DOHH2 (cell line): ENCODE measurements around the gene PCGF3.

ENCODE experiments used
- H3F3A ChIP-seq: fragments of 200-600 bp; sonication (generic), shearing (Covaris generic); 2 replicates; pipeline ENCODE4 v1.6.0; 2016; ENCODE audit warnings: antibody characterized with exemption, mild to moderate bottlenecking; ENCODE audit not compliant: control insufficient read depth, insufficient read depth
- H3K27ac ChIP-seq: fragments of 200-600 bp; sonication (generic); 2 replicates; pipeline ENCODE4 v1.5.1; 2014; ENCODE audit warnings: low read depth, mild to moderate bottlenecking, low read length, moderate library complexity
- H3K27me3 ChIP-seq: fragments of 200-600 bp; sonication (generic); 2 replicates; pipeline ENCODE4 v1.6.1; 2014; ENCODE audit warnings: mild to moderate bottlenecking, low read length, mixed read lengths; ENCODE audit not compliant: control insufficient read depth
- H3K36me3 ChIP-seq: fragments of 200-600 bp; sonication (generic); 2 replicates; pipeline ENCODE4 v1.6.1; 2014; ENCODE audit warnings: mild to moderate bottlenecking, low read length, moderate library complexity, mixed read lengths; ENCODE audit not compliant: control insufficient read depth
- H3K4me1 ChIP-seq: fragments of 200-600 bp; sonication (generic); 2 replicates; pipeline ENCODE4 v1.6.1; 2014; ENCODE audit warnings: mild to moderate bottlenecking, low read length, mixed read lengths; ENCODE audit not compliant: control insufficient read depth
- H3K4me2 ChIP-seq: fragments of 200-600 bp; sonication (generic); 2 replicates; pipeline ENCODE4 v1.6.0; 2014; ENCODE audit warnings: mild to moderate bottlenecking, low read length, moderate library complexity
- H3K4me3 ChIP-seq: fragments of 200-600 bp; sonication (generic); 2 replicates; pipeline ENCODE4 v1.5.1; 2014; ENCODE audit warnings: mild to moderate bottlenecking, low read length, mixed read lengths
- H3K79me2 ChIP-seq: fragments of 200-600 bp; sonication (generic); 2 replicates; pipeline ENCODE4 v1.6.1; 2014; ENCODE audit warnings: mild to moderate bottlenecking, low read length, mixed read lengths; ENCODE audit not compliant: control insufficient read depth
- H3K9me2 ChIP-seq: fragments of 200-600 bp; sonication (generic); replicated peaks from 2 replicates; pipeline ENCODE4 v1.6.1; 2014; ENCODE audit warnings: mild to moderate bottlenecking, low read length, mixed read lengths; ENCODE audit not compliant: control insufficient read depth
- H3K9me3 ChIP-seq: fragments of 200-600 bp; sonication (generic); 2 replicates; pipeline ENCODE4 v1.6.1; 2014; ENCODE audit warnings: antibody characterized with exemption, low read length, mixed read lengths; ENCODE audit not compliant: control insufficient read depth, insufficient read depth
- H4K20me1 ChIP-seq: fragments of 200-600 bp; sonication (generic); 2 replicates; pipeline ENCODE4 v1.6.0; 2014; ENCODE audit warnings: low read depth, mild to moderate bottlenecking, antibody characterized with exemption, low read length, moderate library complexity; ENCODE audit not compliant: control insufficient read depth, insufficient read depth
- EZH2phosphoT487 ChIP-seq: fragments of 200-600 bp; sonication (generic); IDR thresholded peaks from 2 replicates; pipeline ENCODE4 v1.6.1; 2017; ENCODE audit warnings: borderline replicate concordance, mild to moderate bottlenecking, antibody characterized with exemption, low read length, moderate library complexity, mixed read lengths
- TF ChIP-seq, protein P1 (sequence below): fragments of 200-600 bp; sonication (generic); IDR thresholded peaks from one replicate; pipeline ENCODE4 v1.5.1; 2014; ENCODE audit warnings: antibody characterized with exemption, mild to moderate bottlenecking, low read depth, low read length; ENCODE audit not compliant: poor library complexity, severe bottlenecking

Gene PCGF3

DNA sequence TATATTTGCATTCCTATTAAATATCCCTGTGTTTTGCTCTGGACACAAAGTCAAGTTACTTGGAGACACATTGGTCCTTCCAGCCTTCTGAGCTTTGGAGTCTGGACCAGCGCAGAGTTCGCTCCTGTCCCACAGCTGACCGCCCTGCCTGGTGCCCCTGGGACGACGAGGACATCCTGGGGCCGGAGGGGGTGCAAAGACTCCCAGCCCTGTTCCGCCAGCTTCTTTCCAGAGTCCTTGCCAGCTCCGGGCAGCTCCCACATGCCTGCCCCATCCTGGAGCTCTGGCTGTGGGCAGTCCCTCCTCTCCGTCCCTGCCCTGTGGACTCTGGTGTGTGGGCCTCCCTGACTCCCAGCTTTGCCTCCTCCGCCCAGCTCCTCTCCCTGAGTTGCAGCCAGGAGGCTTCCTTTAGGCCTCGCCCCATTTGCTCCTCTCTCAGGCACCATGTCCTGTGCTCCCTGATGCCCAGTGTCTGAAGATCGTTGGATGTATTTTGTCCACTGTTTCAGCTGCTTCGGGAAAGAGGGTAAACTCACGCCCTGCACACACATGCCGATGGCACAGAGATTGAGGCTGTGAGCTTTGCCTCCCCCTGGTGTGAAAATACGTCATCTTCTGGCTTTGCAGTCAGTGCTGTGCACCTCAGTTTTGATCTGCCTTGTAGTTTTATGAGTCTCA is 4.9 kb upstream of the PCGF3 start:
- TF ChIP-seq, protein P1, sequence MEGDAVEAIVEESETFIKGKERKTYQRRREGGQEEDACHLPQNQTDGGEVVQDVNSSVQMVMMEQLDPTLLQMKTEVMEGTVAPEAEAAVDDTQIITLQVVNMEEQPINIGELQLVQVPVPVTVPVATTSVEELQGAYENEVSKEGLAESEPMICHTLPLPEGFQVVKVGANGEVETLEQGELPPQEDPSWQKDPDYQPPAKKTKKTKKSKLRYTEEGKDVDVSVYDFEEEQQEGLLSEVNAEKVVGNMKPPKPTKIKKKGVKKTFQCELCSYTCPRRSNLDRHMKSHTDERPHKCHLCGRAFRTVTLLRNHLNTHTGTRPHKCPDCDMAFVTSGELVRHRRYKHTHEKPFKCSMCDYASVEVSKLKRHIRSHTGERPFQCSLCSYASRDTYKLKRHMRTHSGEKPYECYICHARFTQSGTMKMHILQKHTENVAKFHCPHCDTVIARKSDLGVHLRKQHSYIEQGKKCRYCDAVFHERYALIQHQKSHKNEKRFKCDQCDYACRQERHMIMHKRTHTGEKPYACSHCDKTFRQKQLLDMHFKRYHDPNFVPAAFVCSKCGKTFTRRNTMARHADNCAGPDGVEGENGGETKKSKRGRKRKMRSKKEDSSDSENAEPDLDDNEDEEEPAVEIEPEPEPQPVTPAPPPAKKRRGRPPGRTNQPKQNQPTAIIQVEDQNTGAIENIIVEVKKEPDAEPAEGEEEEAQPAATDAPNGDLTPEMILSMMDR = no peak
- TF ChIP-seq EZH2phosphoT487 = no peak
- no peaks in the 10 kb centered on the region for H3K9me2 ChIP-seq
- peak overlapping the region; percentile 92 for H3K27ac ChIP-seq
- H3K9me3 ChIP-seq = no peaks in the 10 kb centered on the region
- H3K36me3 ChIP-seq = peaks cover under 1% of the 10 kb centered on the region
- H4K20me1 ChIP-seq = no peaks in the 10 kb centered on the region
- peaks cover 55% of the 10 kb centered on the region for H3K4me1 ChIP-seq
- peak overlapping the region; percentile 90 for H3K4me2 ChIP-seq
- H3F3A ChIP-seq = peaks cover 7% of the 10 kb centered on the region; the same call in 1 of the 2 replicates
- peak overlapping the region; percentile 69; the same call in 1 of the 2 replicates for H3K4me3 ChIP-seq
- H3K27me3 ChIP-seq = no peaks in the 10 kb centered on the region
- peaks cover 1% of the 10 kb centered on the region for H3K79me2 ChIP-seq

- no peak overlapping the region for H3K4me3 ChIP-seq
- H3F3A ChIP-seq = peaks cover 4% of the 10 kb centered on the region; the same call in 1 of the 2 replicates
- no peaks in the 10 kb centered on the region for H4K20me1 ChIP-seq
- peaks cover 20% of the 10 kb centered on the region for H3K79me2 ChIP-seq
- H3K9me2 ChIP-seq = no peaks in the 10 kb centered on the region
- no peak overlapping the region for H3K4me2 ChIP-seq
- no peaks in the 10 kb centered on the region for H3K9me3 ChIP-seq
- no peak overlapping the region for H3K27ac ChIP-seq
- no peaks in the 10 kb centered on the region for H3K27me3 ChIP-seq
- TF ChIP-seq, protein P1 = no peak
- no peak for TF ChIP-seq EZH2phosphoT487
- H3K36me3 ChIP-seq = peaks cover 5% of the 10 kb centered on the region
- H3K4me1 ChIP-seq = peaks cover 51% of the 10 kb centered on the region
Measured at GRCh38 chr4:702618-703048, 3.0 kb upstream of the PCGF3 start.

DNA sequence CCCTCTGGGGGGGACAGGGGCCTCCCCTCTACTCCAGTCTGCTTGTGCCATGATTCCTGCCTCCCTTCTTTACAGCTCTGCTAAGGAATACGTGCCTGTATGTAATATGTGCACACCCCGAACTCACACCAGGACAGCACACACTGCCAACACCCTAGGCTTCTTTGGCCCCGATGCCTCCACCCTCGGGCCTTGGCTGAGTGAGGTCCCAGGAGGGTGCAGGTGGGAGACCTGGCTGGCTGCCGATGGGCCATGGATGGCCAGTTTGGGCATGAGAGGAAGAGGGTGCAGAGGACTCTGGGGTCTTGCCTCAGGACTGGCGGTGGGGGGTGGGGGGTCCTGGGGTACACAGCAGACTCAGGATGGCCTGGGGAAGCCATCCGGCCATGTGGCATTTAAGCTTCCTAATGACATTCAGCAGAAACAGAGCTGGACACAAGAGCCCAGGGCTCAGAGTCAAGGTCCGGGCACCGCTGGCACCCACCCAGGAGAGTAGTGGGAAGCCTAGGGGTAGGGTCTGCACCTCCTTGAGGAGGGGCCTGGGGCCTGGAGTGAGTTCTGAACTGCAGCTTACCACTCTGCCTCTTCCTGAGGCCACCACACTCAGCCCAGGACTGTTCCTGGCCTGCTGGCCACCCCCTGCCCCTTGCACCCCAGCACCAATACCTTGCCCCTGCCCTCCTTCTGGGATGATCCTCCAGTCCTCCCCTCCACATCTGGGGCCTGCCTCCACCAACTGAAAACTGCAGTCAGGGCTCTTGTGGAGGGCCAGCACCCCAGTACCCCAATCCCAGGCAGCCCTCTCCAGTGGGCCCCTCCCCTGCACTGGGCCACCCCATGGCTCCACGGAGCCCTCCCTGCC is 2.1 kb upstream of the PCGF3 start:
- Histone ChIP-seq H3K27me3 (no peaks in the 10 kb centered on the region), H3F3A (peaks cover 2% of the 10 kb centered on the region; the same call in 1 of the 2 replicates), H3K36me3 (peaks cover 11% of the 10 kb centered on the region), H3K9me2 (no peaks in the 10 kb centered on the region), H3K4me3 (no peak overlapping the region), H3K9me3 (no peaks in the 10 kb centered on the region), H4K20me1 (peaks cover 1% of the 10 kb centered on the region; the same call in 1 of the 2 replicates), H3K79me2 (peaks cover 30% of the 10 kb centered on the region), H3K4me2 (no peak overlapping the region), H3K27ac (no peak overlapping the region), H3K4me1 (peaks cover 43% of the 10 kb centered on the region)
- TF ChIP-seq, protein P1 = no peak
- no peak for TF ChIP-seq EZH2phosphoT487
